K562 (cell line): ENCODE measurements around the gene CHMP3. TPM values are rescaled to one million over a fixed set of nuclear protein-coding genes. Genes with fewer than 3 reads are reported as not detected.

Experiments
- ATAC-seq: fragments of 200-7000 bp; cut with Tn5 transposase; 3 replicates; pipeline ENCODE4 v1.9.1; 2020; ENCODE audit warnings: moderate library complexity
- BruUV-seq: library from RNA; stranded (reverse); fragments of 400-500 nt; replicated peaks from 2 replicates; lab custom pipeline; 2021; lab: Mats Ljungman, UMichigan
- CTCF ChIA-PET: fragments of 300-600 bp; formaldehyde crosslinking; extraction: SDS; loops from one replicate; lab custom pipeline; 2021; ENCODE audit warnings: low intra/inter-chr PET ratio; lab: Yijun Ruan, JAX
- POLR2A ChIA-PET: fragments of 300-600, 350-650 bp; sonication (Branson Sonifier 250); formaldehyde crosslinking; extraction: SDS; loops from one replicate; lab custom pipeline; 2021; ENCODE audit warnings: antibody characterized with exemption, inconsistent platforms; lab: Yijun Ruan, JAX
- DNase-seq, 4 experiments: peaks; one replicate each; pipeline versions ENCODE4 v3.0.0 to v3.0.0-alpha.2; 2011 to 2018; ENCODE audit warnings: low spot score in 3 of 4, mixed read lengths in 3 of 4; ENCODE audit errors: extremely low read depth in 1 of 4
- FAIRE-seq: peaks from 2 replicates; lab custom pipeline; 2011; peaks lifted over from hg19 to GRCh38; lab: Jason Lieb, UNC
- H2AFZ ChIP-seq: 2 replicates; pipeline ENCODE4 v1.6.0; 2011; ENCODE audit warnings: low read depth, low read length, control low read depth, inconsistent platforms
- H3K27ac ChIP-seq: fragments of 200-600 bp; 3 replicates; pipeline ENCODE4 v1.8.0; 2011; ENCODE audit warnings: low read depth, mild to moderate bottlenecking, control low read depth, inconsistent platforms, low read length, moderate library complexity, mixed read lengths; ENCODE audit errors: extremely low read depth
- H3K27me3 ChIP-seq, 2 experiments: fragments of 300-600 bp in 1 of 2; 2 replicates in 1 of 2; 3 replicates in 1 of 2; pipeline versions ENCODE4 v1.6.0 to v1.8.0; 2011; ENCODE audit warnings: inconsistent platforms in 2 of 2, low read length in 2 of 2, mild to moderate bottlenecking in 1 of 2, mixed read lengths in 1 of 2, moderate library complexity in 1 of 2; ENCODE audit not compliant: control insufficient read depth in 2 of 2, insufficient read depth in 2 of 2
- H3K36me3 ChIP-seq: fragments of 300-600 bp; 3 replicates; pipeline ENCODE4 v1.8.0; 2011; ENCODE audit warnings: mild to moderate bottlenecking, low read length, inconsistent platforms; ENCODE audit not compliant: control insufficient read depth, insufficient read depth
- H3K4me1 ChIP-seq, 2 experiments: fragments of 200-600 bp in 1 of 2; replicated peaks in 1 of 2; 2 replicates in 1 of 2; 3 replicates in 1 of 2; pipeline versions ENCODE4 v1.5.1 to v1.8.0; 2011; ENCODE audit warnings: inconsistent platforms in 2 of 2, low read length in 2 of 2, mild to moderate bottlenecking in 1 of 2, mixed read lengths in 1 of 2, moderate library complexity in 1 of 2; ENCODE audit not compliant: control insufficient read depth in 2 of 2, insufficient read depth in 2 of 2
- H3K4me2 ChIP-seq: 2 replicates; pipeline ENCODE4 v1.6.1; 2011; ENCODE audit warnings: low read length, control low read depth, inconsistent platforms, mixed read lengths; ENCODE audit not compliant: insufficient read depth
- H3K4me3 ChIP-seq: fragments of 200-600 bp; sonication (generic), shearing (Covaris generic); 2 replicates; pipeline ENCODE4 v1.5.1; 2016; ENCODE audit warnings: control low read depth, inconsistent platforms
- H3K79me2 ChIP-seq: fragments of 200-600 bp; 3 replicates; pipeline ENCODE4 v1.8.0; 2011; ENCODE audit warnings: low read length, inconsistent platforms; ENCODE audit not compliant: control insufficient read depth, insufficient read depth
- H3K9ac ChIP-seq, 2 experiments: 2 replicates each; pipeline versions ENCODE4 v1.6.0 to v1.6.1; 2011; ENCODE audit warnings: low read depth in 2 of 2, low read length in 2 of 2, control low read depth in 1 of 2, inconsistent platforms in 1 of 2, mild to moderate bottlenecking in 1 of 2, mixed read lengths in 1 of 2; ENCODE audit not compliant: insufficient read depth in 1 of 2
- H3K9me1 ChIP-seq: one replicate; pipeline ENCODE4 v1.6.0; 2011; ENCODE audit warnings: inconsistent platforms, mild to moderate bottlenecking, low read length, moderate library complexity; ENCODE audit not compliant: control insufficient read depth, insufficient read depth
- H3K9me3 ChIP-seq: replicated peaks from 2 replicates; pipeline ENCODE4 v1.5.1; 2011; ENCODE audit warnings: low read depth, low read length, inconsistent platforms; ENCODE audit not compliant: control insufficient read depth, insufficient read depth
- H4K20me1 ChIP-seq: replicated peaks from 2 replicates; pipeline ENCODE4 v1.6.1; 2011; ENCODE audit warnings: low read length, inconsistent platforms, mixed read lengths; ENCODE audit not compliant: control insufficient read depth, insufficient read depth
- TRIM25 ChIP-seq: fragments of 450-650 bp; IDR thresholded peaks from 2 replicates; pipeline ENCODE4 v1.7.0; 2016; ENCODE audit warnings: borderline replicate concordance
- WGBS: fragments of 100-300 bp; shearing (Covaris generic); methylation state at CpG from one replicate; pipeline ENCODE4 v1.1.6; 2016; ENCODE audit warnings: low coverage, mixed read lengths; ENCODE audit not compliant: insufficient coverage; ENCODE audit errors: missing lambda C conversion rate; 5-methylcytosine and 5-hydroxymethylcytosine counted together
- in situ Hi-C: fragments of 300-500 bp; cut with MboI; formaldehyde crosslinking; loops from 4 replicates; pipeline ENCODE4 v1.15.0; 2018; ENCODE audit warnings: inconsistent platforms, mixed read lengths
- intact Hi-C: fragments of 100-400 bp; cut with micrococcal nuclease; formaldehyde crosslinking; loops from 2 replicates; pipeline ENCODE4 v1.14.2; 2022
- polyA plus RNA-seq, 8 experiments: library from polyadenylated mRNA; depleted of rRNA in 4 of 8; stranded (reverse) in 5 of 8; unstranded in 3 of 8; fragments of >200 nt; fragmentation: Nextera tagmentation in 2 of 8; fragmentation: Illumina TruSeq in 1 of 8; extraction: Ambion mirVana in 2 of 8; extraction: Trizol in 1 of 8; gene quantifications; 2 replicates each; pipeline versions ENCODE4 v1.2.1 to v1.2.3, GENCODE V29; 2011 to 2014; ENCODE audit warnings: inconsistent platforms in 1 of 8, missing spikeins in 1 of 8
- total RNA-seq, 7 experiments: library from RNA; depleted of rRNA in 6 of 7; stranded (reverse); fragments of >200 nt in 6 of 7; fragmentation: Illumina TruSeq in 2 of 7; extraction: Trizol in 2 of 7; gene quantifications; 2 replicates each; pipeline versions ENCODE4 v1.2.1 to v1.2.3, GENCODE V29; 2011 to 2021; ENCODE audit warnings: low replicate concordance in 1 of 7

CHMP3 gene
- total and polyA plus RNA-seq, 9 of the 15 experiments (the other 6 are each of a cell fraction or from before 2014, with no cell fraction given): 20.6 to 52.5 (median 31.7) TPM

GRCh38 chr2:86466306-86466705 is 96.9 kb downstream of the CHMP3 start:
- CTCF ChIA-PET: no interaction called here

More at GRCh38 chr2:86466306-86466705, 96.9 kb downstream of the CHMP3 start:
- Histone ChIP-seq H3K4me1 (no peaks in the 10 kb centered on the region), H3K4me3 (no peak overlapping the region), H3K9me1 (no peaks in the 10 kb centered on the region), H3K9ac (no peak overlapping the region), H3K36me3 (peaks cover 93% of the 10 kb centered on the region), H4K20me1 (no peaks in the 10 kb centered on the region), H3K27ac (no peak overlapping the region), H2AFZ (no peak overlapping the region), H3K79me2 (0 out of 3 replicates have a peak, but pooled peaks cover 3% of the 10 kb centered on the region), H3K27me3 (no peaks in the 10 kb centered on the region)
- DNase-seq (no peak), ATAC-seq (no peak)
- no TSS peak for BruUV-seq
- POLR2A ChIA-PET: interaction anchor here (0.6 to 1.5 kb wide), 2 partner anchors 11 to 360 kb away, joined by 3 read pairs; partner anchors contain the start of gene PTCD3
- intact Hi-C loops (no loop called here), in situ Hi-C loops (no loop called here)
- TF ChIP-seq TRIM25: no peak
- TF ChIP-seq, all 486 proteins: peak for 0
- no peak for FAIRE-seq
- H3K9me3 ChIP-seq: no peaks in the 10 kb centered on the region
- WGBS: 88% methylated on average over 1 of the region's 1 CpG
- H3K4me2 ChIP-seq: no peak overlapping the region
